GM23248 (cell line): ENCODE data around the gene PIH1D1. TPM values are rescaled to one million over a fixed set of nuclear protein-coding genes. Genes with fewer than 3 reads are reported as not detected.

ENCODE experiments used
- DNase-seq: peaks from one replicate; pipeline ENCODE4 v3.0.0-alpha.2; 2015
- H2AFZ ChIP-seq: fragments of 200-600 bp; sonication (generic); 2 replicates; pipeline ENCODE4 v1.6.1; 2016; ENCODE audit warnings: antibody characterized with exemption
- H3F3A ChIP-seq: fragments of 200-600 bp; sonication (generic); 2 replicates; pipeline ENCODE4 v1.6.1; 2016; ENCODE audit warnings: mild to moderate bottlenecking, antibody characterized with exemption, mixed run types; ENCODE audit not compliant: insufficient read depth
- H3K27ac ChIP-seq: fragments of 200-600 bp; sonication (generic); 2 replicates; pipeline ENCODE4 v1.5.1; 2016; ENCODE audit warnings: mild to moderate bottlenecking
- H3K27me3 ChIP-seq: fragments of 200-600 bp; sonication (generic); replicated peaks from 2 replicates; pipeline ENCODE4 v1.6.1; 2016; ENCODE audit warnings: mild to moderate bottlenecking; ENCODE audit not compliant: insufficient read depth
- H3K36me3 ChIP-seq: fragments of 200-600 bp; sonication (generic); 2 replicates; pipeline ENCODE4 v1.6.1; 2016; ENCODE audit warnings: low read depth, mild to moderate bottlenecking
- H3K4me1 ChIP-seq: fragments of 200-600 bp; sonication (generic); 2 replicates; pipeline ENCODE4 v1.6.1; 2016; ENCODE audit warnings: mild to moderate bottlenecking; ENCODE audit not compliant: insufficient read depth
- H3K4me2 ChIP-seq: fragments of 200-600 bp; sonication (generic); one replicate; pipeline ENCODE4 v1.6.1; 2016; ENCODE audit warnings: mild to moderate bottlenecking; ENCODE audit not compliant: unreplicated experiment
- H3K4me3 ChIP-seq: fragments of 200-600 bp; sonication (generic); 2 replicates; pipeline ENCODE4 v1.5.1; 2016; ENCODE audit warnings: mild to moderate bottlenecking
- H3K79me2 ChIP-seq: fragments of 200-600 bp; sonication (generic); 2 replicates; pipeline ENCODE4 v1.6.1; 2016; ENCODE audit warnings: mild to moderate bottlenecking; ENCODE audit not compliant: insufficient read depth
- H3K9ac ChIP-seq: fragments of 200-600 bp; sonication (generic); 2 replicates; pipeline ENCODE4 v1.6.1; 2016; ENCODE audit warnings: mild to moderate bottlenecking
- H3K9me2 ChIP-seq: fragments of 200-600 bp; sonication (generic); 2 replicates; pipeline ENCODE4 v1.6.1; 2016; ENCODE audit warnings: mixed run types, mild to moderate bottlenecking, moderate library complexity; ENCODE audit not compliant: insufficient read depth
- H3K9me3 ChIP-seq: fragments of 200-600 bp; sonication (generic); one replicate; pipeline ENCODE4 v1.6.1; 2017; ENCODE audit warnings: low read depth
- H4K20me1 ChIP-seq: fragments of 200-600 bp; sonication (generic); 2 replicates; pipeline ENCODE4 v1.6.0; 2016; ENCODE audit not compliant: insufficient read depth
- EZH2 ChIP-seq: fragments of 200-600 bp; sonication (generic); IDR thresholded peaks from 2 replicates; pipeline ENCODE4 v1.6.1; 2018; ENCODE audit warnings: antibody characterized with exemption, mild to moderate bottlenecking; ENCODE audit not compliant: insufficient read depth, poor library complexity, severe bottlenecking
- EZH2phosphoT487 ChIP-seq: fragments of 200-600 bp; sonication (generic); IDR thresholded peaks from 2 replicates; pipeline ENCODE4 v1.6.1; 2018; ENCODE audit warnings: antibody characterized with exemption, moderate library complexity, mild to moderate bottlenecking, low read depth; ENCODE audit not compliant: insufficient read depth
- WGBS, 2 experiments: methylation state at CpG; one replicate each; pipeline ENCODE4 v1.1.6; 2015 to 2017; ENCODE audit warnings: low lambda C conversion rate in 2 of 2, low coverage in 1 of 2; ENCODE audit errors: missing lambda C conversion rate in 2 of 2; 5-methylcytosine and 5-hydroxymethylcytosine counted together
- in situ Hi-C: fragments of 300-500 bp; cut with MboI; formaldehyde crosslinking; loops from 2 replicates; pipeline ENCODE4 v1.15.0; 2020
- microRNA counts: library from miRNA; unstranded; fragments of <30 nt; microRNA quantifications from one replicate; lab custom pipeline; 2016
- microRNA-seq: library from miRNA; unstranded; fragments of <30 nt; microRNA quantifications from one replicate; pipeline ENCODE4, GENCODE V29; 2016; ENCODE audit warnings: borderline number of aligned reads
- polyA plus RNA-seq: library from polyadenylated mRNA; unstranded; fragments of >200 nt; fragmentation: Nextera tagmentation; extraction: Ambion mirVana; gene quantifications from 2 replicates; pipeline ENCODE4 v1.2.1, GENCODE V29; 2016
- small RNA-seq: library from RNA; depleted of rRNA; stranded (forward); fragments of <200 nt; gene quantifications from one replicate; pipeline ENCODE3, GENCODE V24; 2014; ENCODE audit warnings: low read depth, low replicate concordance
- total RNA-seq: library from RNA; depleted of rRNA; stranded (reverse); fragments of >200 nt; shearing (Covaris generic); gene quantifications from 2 replicates; pipeline ENCODE4 v1.2.3, GENCODE V29; 2014; rRNA removed

The PIH1D1 gene
- total and polyA plus RNA-seq, 2 experiments from 2014 or later, result 73.5 to 90.2 TPM

- no peaks in the 10 kb centered on the region for H3K4me1 ChIP-seq
Measured at GRCh38 chr19:49398931-49399330, 52.7 kb downstream of the PIH1D1 start.

GRCh38 chr19:49398001-49398615, 53.5 kb downstream of the PIH1D1 start:
- Histone ChIP-seq H3K9me2 (no peaks in the 10 kb centered on the region), H3K27ac (no peak overlapping the region), H3K27me3 (no peaks in the 10 kb centered on the region; the same call in 1 of the 2 replicates), H3K4me2 (no peak overlapping the region), H3F3A (no peaks in the 10 kb centered on the region), H4K20me1 (no peaks in the 10 kb centered on the region), H3K36me3 (no peaks in the 10 kb centered on the region), H2AFZ (no peak overlapping the region), H3K4me3 (no peak overlapping the region), H3K9me3 (no peaks in the 10 kb centered on the region), H3K79me2 (no peaks in the 10 kb centered on the region), H3K9ac (no peak overlapping the region), H3K4me1 (no peaks in the 10 kb centered on the region)
- no peak for DNase-seq
- 39 to 47% methylated on average over 11 of the region's 11 CpGs for WGBS, 2 experiments
- TF ChIP-seq EZH2phosphoT487, result no peak
- no peak for TF ChIP-seq EZH2
- in situ Hi-C loops, result no loop called here

More at GRCh38 chr19:49398931-49399330, 52.7 kb downstream of the PIH1D1 start:
- in situ Hi-C loops, result no loop called here
- Histone ChIP-seq H3K27ac (no peak overlapping the region), H4K20me1 (no peaks in the 10 kb centered on the region), H3K36me3 (no peaks in the 10 kb centered on the region), H3K4me2 (no peak overlapping the region), H3K4me3 (no peak overlapping the region), H3F3A (no peaks in the 10 kb centered on the region), H2AFZ (no peak overlapping the region), H3K9me3 (no peaks in the 10 kb centered on the region), H3K9me2 (no peaks in the 10 kb centered on the region), H3K9ac (no peak overlapping the region), H3K79me2 (no peaks in the 10 kb centered on the region), H3K27me3 (no peaks in the 10 kb centered on the region; the same call in 1 of the 2 replicates)
- no peak for DNase-seq
- TF ChIP-seq EZH2phosphoT487, result no peak
- no peak for TF ChIP-seq EZH2
- WGBS, 2 experiments, result 66 to 69% methylated on average over 6 of the region's 6 CpGs

DNA sequence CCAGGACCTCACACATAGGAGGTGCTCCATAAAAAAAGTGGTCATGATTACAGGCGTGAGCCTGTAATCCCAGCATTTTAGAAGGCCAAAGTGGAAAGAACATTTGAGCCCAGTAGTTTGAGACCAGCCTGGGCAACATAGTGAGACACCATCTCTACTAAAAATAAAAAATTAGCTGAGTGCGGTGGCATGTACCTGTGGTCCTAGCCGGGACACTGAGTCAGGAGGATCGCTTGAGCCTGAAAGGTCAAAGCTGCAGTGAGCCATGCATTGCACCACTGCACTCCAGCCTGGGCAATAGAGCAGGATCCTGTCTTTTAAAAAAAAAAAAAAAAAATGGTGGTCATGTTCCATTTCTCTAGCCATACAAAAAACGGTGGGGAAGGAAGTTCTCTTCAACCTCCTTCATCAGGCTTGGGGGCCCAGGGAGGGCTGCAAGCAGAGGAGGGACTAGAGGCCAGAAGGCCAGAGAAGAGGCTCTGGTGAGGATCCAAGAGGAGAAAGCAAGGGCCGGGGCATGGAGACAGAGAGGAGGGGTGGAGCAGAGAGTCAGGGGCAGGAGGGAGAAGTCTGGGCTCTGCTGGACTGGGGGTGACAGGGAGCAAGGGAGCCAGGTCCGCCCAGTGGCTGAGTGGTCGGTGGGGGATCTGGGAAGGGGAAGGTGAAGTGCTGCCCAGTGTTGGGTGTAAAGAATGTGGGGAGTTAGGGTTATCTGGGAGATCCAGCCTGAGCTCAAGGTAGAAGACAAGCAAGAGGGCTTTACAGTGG, 54.7 kb downstream of the PIH1D1 start:
- no peak overlapping the region for H2AFZ ChIP-seq
- H3K4me1 ChIP-seq, result no peaks in the 10 kb centered on the region
- no peak for TF ChIP-seq EZH2phosphoT487
- no peak overlapping the region for H3K9ac ChIP-seq
- H4K20me1 ChIP-seq, result no peaks in the 10 kb centered on the region
- no peak overlapping the region for H3K27ac ChIP-seq
- no peaks in the 10 kb centered on the region for H3K9me3 ChIP-seq
- H3K36me3 ChIP-seq, result no peaks in the 10 kb centered on the region
- no peak overlapping the region for H3K4me2 ChIP-seq
- 43 to 45% methylated on average over 8 of the region's 8 CpGs for WGBS, 2 experiments
- H3K79me2 ChIP-seq, result no peaks in the 10 kb centered on the region
- H3K9me2 ChIP-seq, result no peaks in the 10 kb centered on the region
- no peak for DNase-seq
- in situ Hi-C loops, result no loop called here
- no peaks in the 10 kb centered on the region for H3F3A ChIP-seq
- H3K27me3 ChIP-seq, result no peaks in the 10 kb centered on the region; the same call in 1 of the 2 replicates
- H3K4me3 ChIP-seq, result no peak overlapping the region

MicroRNAs within 50 kb of the gene (microRNA counts, 767-probe panel; counts per million panel counts)
- 447 counts per million, percentile 86 among the panel's probes with 10 or more counts for microRNA hsa-miR-150-5p (lab: Ali Mortazavi, UCI)

Small RNA genes within 50 kb of the gene (microRNA-seq; reads per million reads assigned to microRNA genes)
- gene MIR150, result not detected

Small RNA genes within 50 kb of the gene (small RNA-seq; reads per million reads assigned to genes)
- gene MIR150 (not detected), gene SNORD32A (not detected), gene SNORD33 (not detected), gene SNORD34 (not detected), gene SNORD35A (not detected), gene SNORD35B (not detected)

Other genes starting within 250 kb of the PIH1D1 start
- gene SLC6A16, start 126.6 kb downstream of the PIH1D1 start, total RNA-seq, result 0.51 TPM in 1 of 2 replicates, not detected in the other
- gene SLC6A16, start 126.6 kb downstream of the PIH1D1 start, polyA plus RNA-seq, result 0.40 TPM in 1 of 2 replicates, not detected in the other
- gene CD37, start 116.4 kb downstream of the PIH1D1 start, total RNA-seq, result not detected in 2 replicates
- 1.8 and 2.4 TPM in 2 replicates for gene CD37, start 116.4 kb downstream of the PIH1D1 start, polyA plus RNA-seq
- 13.9 and 18.7 TPM in 2 replicates for gene TEAD2, start 89.4 kb downstream of the PIH1D1 start, total RNA-seq
- 7.1 and 7.8 TPM in 2 replicates for gene TEAD2, start 89.4 kb downstream of the PIH1D1 start, polyA plus RNA-seq
- 0.63 TPM in 1 of 2 replicates, not detected in the other for gene DKKL1, start 87.9 kb downstream of the PIH1D1 start, total RNA-seq
- 0.30 TPM in 1 of 2 replicates, not detected in the other for gene DKKL1, start 87.9 kb downstream of the PIH1D1 start, polyA plus RNA-seq
- not detected in 2 replicates for gene KASH5, start 63.6 kb downstream of the PIH1D1 start, total RNA-seq
- not detected in 2 replicates for gene KASH5, start 63.6 kb downstream of the PIH1D1 start, polyA plus RNA-seq
- not detected in 2 replicates for gene PTH2, start 28.4 kb downstream of the PIH1D1 start, total RNA-seq
- not detected in 2 replicates for gene PTH2, start 28.4 kb downstream of the PIH1D1 start, polyA plus RNA-seq
- not detected in 2 replicates for gene GFY, start 26.4 kb downstream of the PIH1D1 start, total RNA-seq
- gene GFY, start 26.4 kb downstream of the PIH1D1 start, polyA plus RNA-seq, result not detected in 2 replicates
- gene SLC17A7, start 10.3 kb downstream of the PIH1D1 start, total RNA-seq, result not detected in 2 replicates
- not detected in 2 replicates for gene SLC17A7, start 10.3 kb downstream of the PIH1D1 start, polyA plus RNA-seq
- gene ALDH16A1, start 1.4 kb upstream of the PIH1D1 start, total RNA-seq, result 30.4 and 43.8 TPM in 2 replicates
- gene ALDH16A1, start 1.4 kb upstream of the PIH1D1 start, polyA plus RNA-seq, result 9.0 and 9.4 TPM in 2 replicates
- 1.3 and 1.6 TPM in 2 replicates for gene FLT3LG, start 22.4 kb upstream of the PIH1D1 start, total RNA-seq
- gene FLT3LG, start 22.4 kb upstream of the PIH1D1 start, polyA plus RNA-seq, result 4.6 and 5.7 TPM in 2 replicates
- 1,590 and 2,272 TPM in 2 replicates for gene RPL13A, start 35.8 kb upstream of the PIH1D1 start, total RNA-seq
- 893 and 894 TPM in 2 replicates for gene RPL13A, start 35.8 kb upstream of the PIH1D1 start, polyA plus RNA-seq
- gene RPS11, start 44.6 kb upstream of the PIH1D1 start, total RNA-seq, result 1,666 and 2,372 TPM in 2 replicates
- gene RPS11, start 44.6 kb upstream of the PIH1D1 start, polyA plus RNA-seq, result 813 and 832 TPM in 2 replicates
- 65.4 and 75.3 TPM in 2 replicates for gene FCGRT, start 60.8 kb upstream of the PIH1D1 start, total RNA-seq
- gene FCGRT, start 60.8 kb upstream of the PIH1D1 start, polyA plus RNA-seq, result 89.9 and 98.4 TPM in 2 replicates
- 570 and 656 TPM in 2 replicates for gene RCN3, start 76.2 kb upstream of the PIH1D1 start, total RNA-seq
- gene RCN3, start 76.2 kb upstream of the PIH1D1 start, polyA plus RNA-seq, result 779 and 813 TPM in 2 replicates
- 46.0 and 53.2 TPM in 2 replicates for gene NOSIP, start 128.7 kb upstream of the PIH1D1 start, total RNA-seq
- 78.7 and 84.3 TPM in 2 replicates for gene NOSIP, start 128.7 kb upstream of the PIH1D1 start, polyA plus RNA-seq
- not detected in 2 replicates for gene PRRG2, start 129.5 kb upstream of the PIH1D1 start, total RNA-seq
- 0.13 and 0.18 TPM in 2 replicates for gene PRRG2, start 129.5 kb upstream of the PIH1D1 start, polyA plus RNA-seq
- 2.7 and 2.9 TPM in 2 replicates for gene PRR12, start 139.4 kb upstream of the PIH1D1 start, total RNA-seq
- 0.85 and 0.86 TPM in 2 replicates for gene PRR12, start 139.4 kb upstream of the PIH1D1 start, polyA plus RNA-seq
- 61.0 and 116 TPM in 2 replicates for gene RRAS, start 188.3 kb upstream of the PIH1D1 start, total RNA-seq
- 337 and 347 TPM in 2 replicates for gene RRAS, start 188.3 kb upstream of the PIH1D1 start, polyA plus RNA-seq
- 18.6 and 28.7 TPM in 2 replicates for gene SCAF1, start 190.4 kb upstream of the PIH1D1 start, total RNA-seq
- gene SCAF1, start 190.4 kb upstream of the PIH1D1 start, polyA plus RNA-seq, result 8.4 and 8.5 TPM in 2 replicates
- 50.0 and 55.6 TPM in 2 replicates for gene IRF3, start 214.0 kb upstream of the PIH1D1 start, total RNA-seq
- 28.6 and 28.8 TPM in 2 replicates for gene IRF3, start 214.0 kb upstream of the PIH1D1 start, polyA plus RNA-seq
- 4.3 and 9.5 TPM in 2 replicates for gene BCL2L12, start 214.1 kb upstream of the PIH1D1 start, total RNA-seq
- 16.6 and 16.7 TPM in 2 replicates for gene BCL2L12, start 214.1 kb upstream of the PIH1D1 start, polyA plus RNA-seq
- gene PRMT1, start 225.5 kb upstream of the PIH1D1 start, total RNA-seq, result 192 and 225 TPM in 2 replicates
- gene PRMT1, start 225.5 kb upstream of the PIH1D1 start, polyA plus RNA-seq, result 164 and 173 TPM in 2 replicates
- gene ADM5, start 237.8 kb upstream of the PIH1D1 start, total RNA-seq, result 0.25 TPM in 1 of 2 replicates, not detected in the other
- gene ADM5, start 237.8 kb upstream of the PIH1D1 start, polyA plus RNA-seq, result 0.10 TPM in 1 of 2 replicates, not detected in the other
- 11.7 and 16.6 TPM in 2 replicates for gene CPT1C, start 239.3 kb upstream of the PIH1D1 start, total RNA-seq
- 14.3 and 16.8 TPM in 2 replicates for gene CPT1C, start 239.3 kb upstream of the PIH1D1 start, polyA plus RNA-seq